Measurements from ENCODE around the gene EXOC3L4. TPM values are rescaled to one million over a fixed set of nuclear protein-coding genes. Genes with fewer than 3 reads are reported as not detected.

EXOC3L4 gene
- total and polyA plus RNA-seq, 2 of the 8 experiments (the other 6 are each of a cell fraction or from before 2014, with no cell fraction given) = 0.45 to 0.57 TPM

GRCh38 chr14:103103461-103104388, 9.2 kb downstream of the EXOC3L4 start:
- WGBS, 2 experiments (ENCODE audit: extremely low coverage in 1 of 2, insufficient coverage in 1 of 2, insufficient read length in 1 of 2, insufficient replicate concordance in 2 of 2, low coverage in 1 of 2, low lambda C conversion rate in 2 of 2, missing lambda C conversion rate in 1 of 2) = 87% methylated on average over 38 of the region's 68 CpGs; no CpG with 5 or more reads in 1 of the 2 experiments
- H3K79me1 ChIP-seq (ENCODE audit: low read depth, low read length) = no peaks in the 10 kb centered on the region
- H3K9ac ChIP-seq (replicated peaks in 1 of 4; ENCODE audit: extremely low read depth in 1 of 4, low read depth in 3 of 4, low read length in 3 of 4) = no peak overlapping the region
- H3K4ac ChIP-seq (replicated peaks; ENCODE audit: insufficient read length, low read depth, low read length) = no peak overlapping the region
- peaks cover 3% of the 10 kb centered on the region; the same call in 1 of the 2 replicates for H3K23me2 ChIP-seq (ENCODE audit: low read depth, low read length)
- H3K27ac ChIP-seq (ENCODE audit: low read depth, low read length) = no peak overlapping the region
- H3K36me3 ChIP-seq (ENCODE audit: control insufficient read depth in 2 of 4, insufficient read depth in 4 of 4, low read length in 3 of 4) = no peaks in the 10 kb centered on the region
- H3K79me2 ChIP-seq (ENCODE audit: control insufficient read depth in 1 of 2, insufficient read depth in 2 of 2, low read length in 2 of 2) = no peaks in the 10 kb centered on the region
- H2BK5ac ChIP-seq (ENCODE audit: low read depth, low read length) = no peak overlapping the region
- no peak overlapping the region for H3K14ac ChIP-seq (ENCODE audit: insufficient read length)
- no peak overlapping the region for H2BK120ac ChIP-seq (replicated peaks; ENCODE audit: low read depth, low read length)
- H2BK12ac ChIP-seq (ENCODE audit: low read depth, low read length) = no peak overlapping the region
- H3K4me2 ChIP-seq (ENCODE audit: insufficient read depth in 1 of 2, low read depth in 2 of 2, low read length in 2 of 2) = peak overlapping the region in 1 of 2 experiments; percentile 66; a peak in 1 of 4 replicates
- no peak overlapping the region for H2BK15ac ChIP-seq (ENCODE audit: low read length)
- FAIRE-seq (no peak), DNase-seq (ENCODE audit: low read depth in 1 of 2, low spot score in 2 of 2) (peak in 1 of 2 experiments; percentile 76)
- no peak overlapping the region for H3K23ac ChIP-seq (ENCODE audit: insufficient read length)
- H3K4me3 ChIP-seq (ENCODE audit: extremely low read depth in 1 of 4, insufficient read depth in 2 of 4, low read depth in 3 of 4, low read length in 4 of 4) = no peak overlapping the region
- H3K56ac ChIP-seq (replicated peaks; ENCODE audit: insufficient read length, low read depth, low read length) = no peak overlapping the region
- peaks cover 7 to 42% (median 34%) of the 10 kb centered on the region in 4 experiments for H3K27me3 ChIP-seq (replicated peaks in 1 of 4; ENCODE audit: control insufficient read depth in 3 of 4, extremely low read depth in 1 of 4, insufficient read depth in 3 of 4, low read length in 3 of 4)
- ChIA-PET CTCF (ENCODE audit: partially characterized antibody) (interaction anchor here (0.7 to 10.4 kb wide), 30 partner anchors 7 to 427 kb away, joined by 3 to 276 read pairs (median 10); partner anchors contain the start of genes EXOC3L4, LBHD2 and TNFAIP2), POLR2A (ENCODE audit: partially characterized antibody) (interaction anchor here (1.0 to 2.5 kb wide), 7 partner anchors 14 to 230 kb away, joined by 3 to 14 read pairs (median 4); partner anchors contain the start of gene EIF5)
- H2BK20ac ChIP-seq (ENCODE audit: low read length) = no peak overlapping the region
- no peak overlapping the region for H2AFZ ChIP-seq (ENCODE audit: low read length)
- no peaks in the 10 kb centered on the region for H3K9me3 ChIP-seq (ENCODE audit: insufficient read depth in 2 of 2, low read depth in 1 of 2, low read length in 1 of 2)
- H3K18ac ChIP-seq (ENCODE audit: extremely low read depth, low read length) = no peak overlapping the region
- H4K20me1 ChIP-seq (replicated peaks in 1 of 2; ENCODE audit: control insufficient read depth in 1 of 2, insufficient read depth in 2 of 2, low read length in 2 of 2) = peaks cover 0 to 3% of the 10 kb centered on the region in 2 experiments
- no peak overlapping the region for H4K5ac ChIP-seq (ENCODE audit: insufficient read length, low read depth, low read length)
- TF ChIP-seq RNF2 (IDR thresholded peaks at IDR 0.05; ENCODE audit: borderline replicate concordance, low read depth, low read length, missing control alignments, poor library complexity, severe bottlenecking) (peak; percentile 30), MAX (IDR thresholded peaks at IDR 0.05) (0 out of 2 replicates have a peak, but pooled peaks have one; percentile 10), PHF8 (conservative IDR thresholded peaks at IDR 0.05; ENCODE audit: low read depth, low read length) (no peak)
- H2AK5ac ChIP-seq (ENCODE audit: low read depth, low read length) = no peak overlapping the region
- H4K8ac ChIP-seq (ENCODE audit: extremely low read depth, insufficient read depth, low read length) = peak overlapping the region; percentile 62; the same call in 1 of the 2 replicates
- peaks cover 0 to 37% (median 20%) of the 10 kb centered on the region in 4 experiments; a peak in 6 of 7 replicates for H3K4me1 ChIP-seq (replicated peaks in 1 of 4; ENCODE audit: control insufficient read depth in 3 of 4, insufficient read depth in 4 of 4, low read length in 3 of 4)
- H4K91ac ChIP-seq (replicated peaks; ENCODE audit: insufficient read length, low read length) = no peak overlapping the region

Measured in H1 (cell line).